LHCN-M2 (cell line): ENCODE data around the gene LRRC43. TPM values are rescaled to one million over a fixed set of nuclear protein-coding genes. Genes with fewer than 3 reads are reported as not detected.

Experiments
- DNase-seq: peaks from one replicate; pipeline ENCODE4 v3.0.0-alpha.2; 2012; ENCODE audit warnings: low read depth
- total RNA-seq: library from RNA; depleted of rRNA; stranded (reverse); fragments of >200 nt; gene quantifications from 2 replicates; pipeline ENCODE4 v1.2.3, GENCODE V29; 2014; rRNA removed

The LRRC43 gene
- total RNA-seq, 1 experiment from 2014 or later: not detected

- peak; percentile 99 for DNase-seq
These were observed 42.9 kb downstream of the LRRC43 start, which contains the start of gene DIABLO for GRCh38 chr12:122225683-122226365. TSS of gene DIABLO (minus strand) at chr12:122226052. CDS start at chr12:122226014, 38 bp downstream.

- no peak for DNase-seq
These were observed 43.6 kb downstream of the LRRC43 start for GRCh38 chr12:122226366-122227125.

- DNase-seq: no peak
These were observed 44.4 kb downstream of the LRRC43 start for GRCh38 chr12:122227341-122227740.

- no peak for DNase-seq
These were observed 45.2 kb downstream of the LRRC43 start for GRCh38 chr12:122228092-122228491.

- no peak for DNase-seq
These were observed 47.9 kb downstream of the LRRC43 start for GRCh38 chr12:122230798-122231197.

GRCh38 chr12:122232691-122233090, 49.8 kb downstream of the LRRC43 start:
- no peak for DNase-seq

GRCh38 chr12:122235741-122236140, 52.8 kb downstream of the LRRC43 start:
- DNase-seq: no peak

- no peak for DNase-seq
These were observed 55.9 kb downstream of the LRRC43 start for GRCh38 chr12:122238861-122239260.

- DNase-seq: no peak
These were observed 61.0 kb downstream of the LRRC43 start for GRCh38 chr12:122243965-122244364.

GRCh38 chr12:122244565-122245371, 61.8 kb downstream of the LRRC43 start:
- no peak for DNase-seq

GRCh38 chr12:122245553-122245952, 62.6 kb downstream of the LRRC43 start:
- DNase-seq: no peak

GRCh38 chr12:122250047-122250446, 67.1 kb downstream of the LRRC43 start:
- no peak for DNase-seq

- DNase-seq: no peak
These were observed 67.6 kb downstream of the LRRC43 start for GRCh38 chr12:122250536-122250935.

Other genes starting within 250 kb of the LRRC43 start
- 3.1 and 5.7 TPM in 2 replicates for gene BCL7A, start 161.2 kb upstream of the LRRC43 start, total RNA-seq
- gene MLXIP, start 104.4 kb upstream of the LRRC43 start, total RNA-seq: 7.8 and 8.4 TPM in 2 replicates
- not detected in 2 replicates for gene IL31, start 8.9 kb upstream of the LRRC43 start, total RNA-seq
- 0.06 TPM in 1 of 2 replicates, not detected in the other for gene B3GNT4, start 20.6 kb downstream of the LRRC43 start, total RNA-seq
- 61.8 and 64.6 TPM in 2 replicates for gene DIABLO, start 42.9 kb downstream of the LRRC43 start, total RNA-seq
- gene VPS33A, start 83.4 kb downstream of the LRRC43 start, total RNA-seq: 22.4 and 23.1 TPM in 2 replicates
- 35.1 and 38.3 TPM in 2 replicates for gene CLIP1, start 239.5 kb downstream of the LRRC43 start, total RNA-seq